ENCODE data around the gene MAST3.

Gene MAST3

DNA sequence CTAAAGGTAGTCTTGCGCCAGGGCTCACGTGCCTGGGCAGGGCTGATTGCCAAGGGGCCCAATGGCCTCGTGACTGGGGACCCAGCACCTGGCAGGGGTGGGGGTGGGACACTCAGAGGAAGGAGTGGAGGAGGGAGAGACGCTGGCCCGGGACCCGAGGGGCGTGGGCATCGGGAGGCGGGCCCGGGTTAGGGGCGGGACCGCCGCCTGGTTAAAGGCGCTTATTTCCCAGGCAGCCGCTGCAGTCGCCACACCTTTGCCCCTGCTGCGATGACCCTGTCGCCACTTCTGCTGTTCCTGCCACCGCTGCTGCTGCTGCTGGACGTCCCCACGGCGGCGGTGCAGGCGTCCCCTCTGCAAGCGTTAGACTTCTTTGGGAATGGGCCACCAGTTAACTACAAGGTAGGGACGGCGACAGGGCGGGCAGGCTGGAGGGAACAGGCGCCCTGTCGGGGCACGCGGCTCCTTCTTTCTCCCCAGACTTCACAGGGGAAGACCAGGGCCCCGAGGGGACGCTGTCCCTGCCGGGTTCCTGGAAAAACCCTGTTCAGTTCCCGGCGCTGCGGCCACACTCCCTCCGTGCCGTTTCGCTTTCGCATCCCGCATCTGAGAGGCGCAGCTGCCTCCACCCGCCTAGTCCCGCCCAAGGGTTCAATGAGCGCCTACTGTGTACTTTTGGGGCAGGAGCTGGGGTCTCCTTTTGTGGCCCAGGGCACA lies 76.2 kb downstream of the MAST3 start, which contains the start of gene IFI30:
Gene IFI30 (plus strand): TSS at position 242 of the 717 bp plus-strand sequence. CDS start 29 bp downstream, at position 271.
- POLR2A ChIA-PET = interaction anchor here (0.8 kb wide), 1 partner anchor 19 kb away, joined by 3 read pairs; the partner anchor contains the start of gene MPV17L2
- TF ChIP-seq ZNF791 (tag by site-specific recombination; IDR thresholded peaks at IDR 0.05) (no peak), ZNF610 (tag by site-specific recombination; IDR thresholded peaks at IDR 0.05; ENCODE audit: borderline replicate concordance) (no peak), KLF9 (tag by site-specific recombination; IDR thresholded peaks at IDR 0.05; ENCODE audit: low read depth) (peak; percentile 94), GLI2 (tag by site-specific recombination; IDR thresholded peaks at IDR 0.05; ENCODE audit: borderline replicate concordance, low read depth) (no peak), ZNF621 (tag by site-specific recombination; IDR thresholded peaks at IDR 0.05) (no peak), ZNF600 (tag by site-specific recombination; IDR thresholded peaks at IDR 0.05) (peak; percentile 56), IKZF3 (tag by site-specific recombination; IDR thresholded peaks at IDR 0.05) (no peak), ZNF549 (tag by site-specific recombination; IDR thresholded peaks at IDR 0.05) (no peak), YY2 (tag by site-specific recombination; IDR thresholded peaks at IDR 0.05) (no peak), ZFP69B (tag by site-specific recombination; IDR thresholded peaks at IDR 0.05) (peak; percentile 63; the same call in 1 of the 2 replicates), KLF10 (tag by site-specific recombination; IDR thresholded peaks at IDR 0.05) (peak; percentile 51; the same call in 1 of the 2 replicates), ZNF184 (tag by site-specific recombination; IDR thresholded peaks at IDR 0.05) (no peak), KLF8 (tag by site-specific recombination; IDR thresholded peaks at IDR 0.05) (peak; percentile 44), EGR2 (tag by site-specific recombination; IDR thresholded peaks at IDR 0.05; ENCODE audit: low read depth) (peak; percentile 65), HOXA7 (CRISPR knock-in tag; IDR thresholded peaks at IDR 0.05; ENCODE audit: borderline replicate concordance) (no peak), WT1 (tag by site-specific recombination; IDR thresholded peaks at IDR 0.05) (peak; percentile 33; the same call in 1 of the 2 replicates), ZNF10 (tag by site-specific recombination; IDR thresholded peaks at IDR 0.05) (peak; percentile 36; the same call in 1 of the 2 replicates), ZNF776 (tag by site-specific recombination; IDR thresholded peaks at IDR 0.05; ENCODE audit: borderline replicate concordance) (no peak), ZNF624 (tag by site-specific recombination; IDR thresholded peaks at IDR 0.05) (no peak), ZBTB1 (tag by site-specific recombination; IDR thresholded peaks at IDR 0.05) (no peak), ZNF629 (tag by site-specific recombination; IDR thresholded peaks at IDR 0.05) (peak; percentile 75; the same call in 1 of the 2 replicates), ZFHX2 (tag by site-specific recombination; conservative IDR thresholded peaks at IDR 0.05) (peak; percentile 73), ZNF133 (tag by site-specific recombination; IDR thresholded peaks at IDR 0.05) (0 out of 2 replicates have a peak, but pooled peaks have one; percentile 18), ZNF24 (tag by site-specific recombination; IDR thresholded peaks at IDR 0.05) (no peak), KLF16 (tag by site-specific recombination; IDR thresholded peaks at IDR 0.05) (peak; percentile 74), ZBTB48 (tag by site-specific recombination; IDR thresholded peaks at IDR 0.05) (peak; percentile 96), ZBTB7A (tag by site-specific recombination; IDR thresholded peaks at IDR 0.05; ENCODE audit: low read depth) (no peak)
- TF ChIP-seq, protein P1, sequence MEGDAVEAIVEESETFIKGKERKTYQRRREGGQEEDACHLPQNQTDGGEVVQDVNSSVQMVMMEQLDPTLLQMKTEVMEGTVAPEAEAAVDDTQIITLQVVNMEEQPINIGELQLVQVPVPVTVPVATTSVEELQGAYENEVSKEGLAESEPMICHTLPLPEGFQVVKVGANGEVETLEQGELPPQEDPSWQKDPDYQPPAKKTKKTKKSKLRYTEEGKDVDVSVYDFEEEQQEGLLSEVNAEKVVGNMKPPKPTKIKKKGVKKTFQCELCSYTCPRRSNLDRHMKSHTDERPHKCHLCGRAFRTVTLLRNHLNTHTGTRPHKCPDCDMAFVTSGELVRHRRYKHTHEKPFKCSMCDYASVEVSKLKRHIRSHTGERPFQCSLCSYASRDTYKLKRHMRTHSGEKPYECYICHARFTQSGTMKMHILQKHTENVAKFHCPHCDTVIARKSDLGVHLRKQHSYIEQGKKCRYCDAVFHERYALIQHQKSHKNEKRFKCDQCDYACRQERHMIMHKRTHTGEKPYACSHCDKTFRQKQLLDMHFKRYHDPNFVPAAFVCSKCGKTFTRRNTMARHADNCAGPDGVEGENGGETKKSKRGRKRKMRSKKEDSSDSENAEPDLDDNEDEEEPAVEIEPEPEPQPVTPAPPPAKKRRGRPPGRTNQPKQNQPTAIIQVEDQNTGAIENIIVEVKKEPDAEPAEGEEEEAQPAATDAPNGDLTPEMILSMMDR (tag by site-specific recombination; IDR thresholded peaks at IDR 0.05) = peak; percentile 30; the same call in 1 of the 2 replicates
- TF ChIP-seq, protein P2, sequence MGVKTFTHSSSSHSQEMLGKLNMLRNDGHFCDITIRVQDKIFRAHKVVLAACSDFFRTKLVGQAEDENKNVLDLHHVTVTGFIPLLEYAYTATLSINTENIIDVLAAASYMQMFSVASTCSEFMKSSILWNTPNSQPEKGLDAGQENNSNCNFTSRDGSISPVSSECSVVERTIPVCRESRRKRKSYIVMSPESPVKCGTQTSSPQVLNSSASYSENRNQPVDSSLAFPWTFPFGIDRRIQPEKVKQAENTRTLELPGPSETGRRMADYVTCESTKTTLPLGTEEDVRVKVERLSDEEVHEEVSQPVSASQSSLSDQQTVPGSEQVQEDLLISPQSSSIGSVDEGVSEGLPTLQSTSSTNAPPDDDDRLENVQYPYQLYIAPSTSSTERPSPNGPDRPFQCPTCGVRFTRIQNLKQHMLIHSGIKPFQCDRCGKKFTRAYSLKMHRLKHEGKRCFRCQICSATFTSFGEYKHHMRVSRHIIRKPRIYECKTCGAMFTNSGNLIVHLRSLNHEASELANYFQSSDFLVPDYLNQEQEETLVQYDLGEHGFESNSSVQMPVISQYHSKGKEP (tag by site-specific recombination; IDR thresholded peaks at IDR 0.05) = 0 out of 2 replicates have a peak, but pooled peaks have one; percentile 26
- TF ChIP-seq, protein P3, sequence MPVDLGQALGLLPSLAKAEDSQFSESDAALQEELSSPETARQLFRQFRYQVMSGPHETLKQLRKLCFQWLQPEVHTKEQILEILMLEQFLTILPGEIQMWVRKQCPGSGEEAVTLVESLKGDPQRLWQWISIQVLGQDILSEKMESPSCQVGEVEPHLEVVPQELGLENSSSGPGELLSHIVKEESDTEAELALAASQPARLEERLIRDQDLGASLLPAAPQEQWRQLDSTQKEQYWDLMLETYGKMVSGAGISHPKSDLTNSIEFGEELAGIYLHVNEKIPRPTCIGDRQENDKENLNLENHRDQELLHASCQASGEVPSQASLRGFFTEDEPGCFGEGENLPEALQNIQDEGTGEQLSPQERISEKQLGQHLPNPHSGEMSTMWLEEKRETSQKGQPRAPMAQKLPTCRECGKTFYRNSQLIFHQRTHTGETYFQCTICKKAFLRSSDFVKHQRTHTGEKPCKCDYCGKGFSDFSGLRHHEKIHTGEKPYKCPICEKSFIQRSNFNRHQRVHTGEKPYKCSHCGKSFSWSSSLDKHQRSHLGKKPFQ (tag by site-specific recombination; IDR thresholded peaks at IDR 0.05) = no peak
- TF ChIP-seq, protein P4, sequence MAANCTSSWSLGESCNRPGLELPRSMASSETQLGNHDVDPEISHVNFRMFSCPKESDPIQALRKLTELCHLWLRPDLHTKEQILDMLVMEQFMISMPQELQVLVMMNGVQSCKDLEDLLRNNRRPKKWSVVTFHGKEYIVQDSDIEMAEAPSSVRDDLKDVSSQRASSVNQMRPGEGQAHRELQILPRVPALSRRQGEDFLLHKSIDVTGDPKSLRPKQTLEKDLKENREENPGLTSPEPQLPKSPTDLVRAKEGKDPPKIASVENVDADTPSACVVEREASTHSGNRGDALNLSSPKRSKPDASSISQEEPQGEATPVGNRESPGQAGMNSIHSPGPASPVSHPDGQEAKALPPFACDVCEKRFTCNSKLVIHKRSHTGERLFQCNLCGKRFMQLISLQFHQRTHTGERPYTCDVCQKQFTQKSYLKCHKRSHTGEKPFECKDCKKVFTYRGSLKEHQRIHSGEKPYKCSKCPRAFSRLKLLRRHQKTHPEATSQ (tag by site-specific recombination; IDR thresholded peaks at IDR 0.05) = no peak

More for the DNA sequence above, 76.2 kb downstream of the MAST3 start, which contains the start of gene IFI30:
- H3K9me3 ChIP-seq (ENCODE audit: control insufficient read depth, insufficient read depth, low read depth, low read length) = no peaks in the 10 kb centered on the region
- no peaks in the 10 kb centered on the region for H3K4me1 ChIP-seq (ENCODE audit: control insufficient read depth, insufficient read depth, low read length)
- peak within 1 kb of the TSS; percentile 33 for H3K4me3 ChIP-seq (ENCODE audit: low read depth, low read length)
- H3K27ac ChIP-seq (ENCODE audit: extremely low read depth, low read depth, low read length) = no peak within 1 kb of the TSS; the same call in 1 of the 2 replicates
- CTCF ChIA-PET = interaction anchor here (0.5 to 1.2 kb wide), 5 partner anchors 10 to 558 kb away, joined by 3 to 4 read pairs (median 3); no protein-coding TSS in a partner anchor
- H3K36me3 ChIP-seq (ENCODE audit: control insufficient read depth in 2 of 2, insufficient read depth in 1 of 2, low read length in 2 of 2) = peaks cover 0 to 25% of the 10 kb centered on the region in 2 experiments; a peak in 2 of 3 replicates

All from HEK293 (cell line).